Stimulated activated CD4-positive, alpha-beta T cell treated with anti-CD3 and anti-CD28 coated beads, Interleukin-12 subunit alpha, Interleukin-12 subunit beta, amount 100 ng/mL, for 4 hours (primary cell): ENCODE results near the gene TMEM250.
A peak's percentile ranks its signal among the peaks of the same experiment; 100 is the strongest.

Experiments used
- DNase-seq: peaks from one replicate; pipeline ENCODE4 v3.0.0-alpha.2; 2020

Gene TMEM250

DNA sequence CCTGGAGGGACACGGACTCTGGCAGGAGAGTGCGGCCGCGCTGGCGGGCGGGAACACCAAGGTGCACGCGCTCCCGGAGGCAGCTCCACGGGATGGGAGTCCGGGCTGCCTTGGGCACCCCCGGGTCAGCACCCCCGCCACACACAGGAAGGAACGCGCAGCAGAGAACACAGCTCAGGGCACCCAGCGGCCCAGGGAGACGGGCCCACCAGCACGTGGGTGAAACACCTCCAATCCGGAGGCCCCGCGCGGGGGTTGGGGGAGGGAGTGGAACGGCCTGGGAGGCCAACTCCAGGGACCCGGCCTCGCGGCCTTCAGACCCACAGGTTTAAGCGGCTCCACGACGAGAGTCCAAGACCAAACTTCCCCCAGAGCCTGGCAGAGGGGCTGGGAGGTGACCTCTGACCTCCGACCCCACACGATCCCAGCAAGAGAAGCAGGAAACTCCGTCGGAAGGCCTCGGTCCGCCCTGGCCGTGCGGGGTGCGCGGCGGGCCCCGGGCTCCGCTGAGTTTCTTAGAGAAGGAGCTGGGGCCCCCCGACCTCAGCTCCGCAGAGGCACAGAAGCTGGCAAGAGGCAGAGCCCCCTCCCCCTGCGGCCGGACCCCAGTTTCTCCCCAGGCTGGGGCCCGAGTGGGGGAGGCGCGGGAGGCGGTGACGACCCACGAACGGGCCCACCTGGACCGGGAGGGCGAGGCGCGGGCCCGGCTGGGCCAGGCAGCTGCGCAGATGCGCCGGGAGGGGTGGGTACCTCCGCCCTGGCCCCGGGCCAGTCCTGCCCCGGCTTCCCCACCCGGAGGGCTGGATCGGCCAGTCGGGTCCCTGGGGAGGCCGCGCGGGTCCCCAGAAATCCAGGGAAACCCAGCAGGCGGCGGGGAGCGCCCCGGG lies 24.4 kb downstream of the TMEM250 start:
- peak; percentile 65 for DNase-seq

- no peak for DNase-seq
Measured at GRCh38 chr9:136093346-136093986, 25.2 kb downstream of the TMEM250 start.

DNA sequence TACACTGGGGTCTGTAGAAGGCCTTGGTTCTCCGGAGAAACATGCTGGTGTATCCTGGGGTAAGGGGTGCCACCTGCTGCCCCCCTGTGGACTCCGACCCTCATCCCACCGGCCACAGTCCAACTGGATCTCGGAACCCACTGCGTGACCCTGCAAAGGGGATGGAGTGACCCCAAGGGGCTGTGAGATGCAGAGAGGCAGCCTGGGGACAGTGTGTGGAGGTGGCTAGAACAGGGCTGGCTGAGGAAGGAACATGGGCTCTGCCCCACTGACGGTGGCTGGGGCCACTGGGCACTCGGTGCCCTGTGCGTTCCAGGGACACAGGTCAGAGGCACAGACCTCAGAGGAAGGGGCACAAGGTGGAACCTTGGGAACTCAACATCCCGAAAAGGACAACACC lies 25.9 kb downstream of the TMEM250 start:
- no peak for DNase-seq

- DNase-seq, result no peak
Measured at GRCh38 chr9:136092353-136092650, 26.4 kb downstream of the TMEM250 start.

DNA sequence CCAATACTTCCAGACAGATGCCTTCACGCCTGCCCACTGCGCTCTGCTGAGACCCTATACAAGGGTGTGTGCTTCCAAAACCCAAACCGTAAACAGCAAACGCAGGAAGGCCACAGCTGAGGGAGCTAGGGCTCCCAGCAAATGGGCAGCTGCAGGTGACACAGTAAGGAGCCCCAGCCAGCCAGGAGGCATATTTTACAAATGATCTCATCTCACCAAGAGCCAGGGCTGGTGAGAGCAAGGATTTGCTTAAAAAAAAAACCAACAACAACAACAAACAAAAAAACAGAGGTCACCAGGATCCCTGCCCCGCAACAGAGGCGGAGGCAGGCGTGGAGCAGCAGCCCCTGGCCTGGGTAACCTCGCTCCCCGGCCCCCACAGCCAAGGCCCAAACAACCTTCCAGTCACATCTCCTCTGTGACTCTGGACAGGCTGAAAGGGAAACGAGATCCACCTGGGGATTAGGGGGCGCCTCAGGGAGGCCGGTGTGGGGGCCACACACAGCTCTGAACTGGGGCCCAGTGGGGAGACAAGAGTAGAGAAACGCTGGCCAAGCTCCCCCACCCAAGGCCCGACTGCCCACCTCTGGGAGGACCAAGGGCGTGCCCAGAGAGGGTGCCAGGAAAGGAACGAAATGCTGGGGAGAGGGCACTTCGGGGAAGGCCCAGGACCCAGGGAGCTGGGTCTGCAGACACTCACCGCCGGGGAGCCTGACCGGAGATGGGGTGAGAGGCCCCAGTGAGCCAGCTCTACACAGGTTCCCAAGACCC lies 26.9 kb downstream of the TMEM250 start:
- DNase-seq, result no peak

GRCh38 chr9:136090768-136091581 lies 27.7 kb downstream of the TMEM250 start:
- no peak for DNase-seq

- no peak for DNase-seq
Measured at GRCh38 chr9:136090056-136090735, 28.5 kb downstream of the TMEM250 start.

- no peak for DNase-seq
Measured at GRCh38 chr9:136089697-136090045, 29.0 kb downstream of the TMEM250 start.

DNA sequence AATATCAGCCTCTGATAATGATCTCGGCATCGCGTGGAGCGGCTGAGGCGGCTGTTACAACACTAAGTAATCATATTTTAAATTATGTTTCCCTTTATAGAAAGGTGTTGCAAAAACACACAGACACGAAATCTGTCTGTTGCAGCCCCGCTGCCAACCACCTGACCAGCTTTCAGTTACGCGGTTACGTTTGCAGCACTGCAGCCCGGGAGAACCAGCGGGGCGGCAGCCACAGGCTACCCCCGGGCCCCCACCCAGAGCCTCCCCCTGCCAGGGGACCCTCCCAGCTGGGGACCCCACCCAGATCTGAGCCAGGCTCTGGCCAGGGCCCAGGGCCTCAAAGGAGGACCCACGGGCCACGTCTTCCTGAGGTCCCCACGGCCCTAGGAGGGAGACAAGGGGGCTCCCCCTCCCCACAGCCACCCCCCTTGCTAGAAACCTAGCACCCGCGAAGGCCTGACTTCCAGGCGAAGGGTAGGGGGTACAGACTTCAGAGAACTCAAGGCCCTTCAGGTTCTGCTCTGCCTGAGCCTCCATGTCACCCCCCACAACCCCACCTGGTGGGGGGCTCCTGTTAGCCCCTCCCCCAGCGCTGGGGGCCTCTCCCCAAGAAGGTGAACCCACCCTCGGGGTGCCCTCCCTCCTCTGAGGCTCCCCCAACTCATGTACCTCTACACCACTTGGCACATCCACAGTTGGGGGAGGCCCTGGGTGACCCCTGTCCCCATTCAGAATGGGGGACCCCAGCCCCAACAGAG lies 29.6 kb downstream of the TMEM250 start:
- DNase-seq, result no peak

GRCh38 chr9:136088481-136088938 lies 30.2 kb downstream of the TMEM250 start:
- DNase-seq, result no peak

- no peak for DNase-seq
Measured at GRCh38 chr9:136087741-136088480, 30.8 kb downstream of the TMEM250 start.

- no peak for DNase-seq
Measured at GRCh38 chr9:136086951-136087740, 31.5 kb downstream of the TMEM250 start.

- no peak for DNase-seq
Measured at GRCh38 chr9:136086213-136086881, 32.3 kb downstream of the TMEM250 start.

GRCh38 chr9:136085815-136086212 lies 32.9 kb downstream of the TMEM250 start:
- DNase-seq, result no peak

GRCh38 chr9:136084063-136084944 lies 34.4 kb downstream of the TMEM250 start:
- no peak for DNase-seq

GRCh38 chr9:136083558-136084062 lies 35.1 kb downstream of the TMEM250 start:
- DNase-seq, result no peak

DNA sequence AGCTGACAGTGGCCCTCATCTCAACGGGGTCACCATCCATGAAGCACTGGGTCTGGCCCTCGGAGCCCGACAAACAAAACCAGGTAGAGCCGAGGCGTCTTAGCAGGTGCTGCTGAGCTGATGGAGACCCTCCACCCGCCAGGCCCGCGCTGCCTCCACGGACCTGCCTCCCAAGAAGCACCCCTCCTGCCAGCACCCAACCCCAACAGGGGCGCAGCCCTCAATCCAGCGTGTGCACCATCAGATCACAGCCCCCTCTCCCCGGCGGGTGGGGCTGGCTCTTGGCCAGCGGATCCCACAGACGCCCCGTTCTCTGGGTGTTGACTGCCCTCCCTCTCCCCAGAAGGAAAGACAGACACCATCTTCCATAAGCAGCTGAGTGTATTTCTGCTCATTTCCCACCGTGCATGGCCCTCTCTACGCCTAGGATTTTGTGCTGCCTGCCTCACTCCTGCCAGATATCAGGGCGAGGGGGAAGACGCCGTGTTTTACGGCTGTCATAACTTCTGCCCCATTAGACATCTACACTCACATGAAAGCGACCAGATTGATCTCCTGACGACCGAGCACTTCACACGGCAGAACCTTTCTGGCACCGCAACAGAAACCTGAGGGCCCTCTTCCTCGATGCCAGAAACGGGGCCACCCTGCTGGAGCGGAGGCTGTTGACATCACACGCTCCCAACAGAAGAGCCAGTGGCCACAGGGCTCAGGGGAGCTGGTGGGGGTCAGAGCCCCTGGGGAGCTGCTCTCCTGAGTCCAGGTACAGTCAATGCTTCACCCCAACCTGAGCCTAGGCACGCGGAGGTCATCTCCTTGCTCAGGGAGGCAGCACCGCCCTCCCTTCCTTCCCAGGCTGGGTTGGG lies 35.9 kb downstream of the TMEM250 start:
- DNase-seq, result no peak
